HCT116 (cell line): ENCODE results near the gene NTN3. TPM values are rescaled to one million over a fixed set of nuclear protein-coding genes. Genes with fewer than 3 reads are reported as not detected.

Experiments used
- ATAC-seq: fragments of 200-7000 bp; cut with Tn5 transposase; 2 replicates; pipeline ENCODE4 v1.9.1; 2020; ENCODE audit warnings: mild to moderate bottlenecking, moderate library complexity
- BruUV-seq: library from RNA; stranded (reverse); fragments of 400-500 nt; replicated peaks from 2 replicates; lab custom pipeline; 2021; lab: Mats Ljungman, UMichigan
- CTCF ChIA-PET: fragments of 300-600 bp; sonication (Branson Sonifier 250); formaldehyde crosslinking; loops from one replicate; lab custom pipeline; 2021; ENCODE audit warnings: antibody characterized with exemption; lab: Charles Lee
- POLR2A ChIA-PET: fragments of 300-600, 350-600 bp; sonication (Branson Sonifier 250); formaldehyde crosslinking; loops from one replicate; lab custom pipeline; 2021; ENCODE audit warnings: antibody characterized with exemption; lab: Charles Lee
- RAD21 ChIA-PET, 2 experiments: fragments of 300-600 bp; sonication (Branson Sonifier 250); formaldehyde crosslinking; loops; one replicate each; lab custom pipeline; 2023; ENCODE audit warnings: low total read pairs in 2 of 2; ENCODE audit not compliant: uncharacterized antibody in 2 of 2, unreplicated experiment in 2 of 2, low non-redundant PET in 1 of 2; lab: Charles Lee
- DNase-seq: peaks from one replicate; pipeline ENCODE4 v3.0.0-alpha.2; 2010; ENCODE audit warnings: low read depth, low spot score
- H2AFZ ChIP-seq: fragments of 200-600 bp; shearing (Covaris generic), sonication (generic); 2 replicates; pipeline ENCODE4 v1.6.1; 2017; ENCODE audit warnings: low read depth, mixed run types, mixed read lengths, antibody characterized with exemption, low read length; ENCODE audit not compliant: poor library complexity, severe bottlenecking
- H3K27ac ChIP-seq: 2 replicates; pipeline ENCODE4 v1.5.1; 2012; ENCODE audit warnings: low read depth, low read length
- H3K27me3 ChIP-seq: fragments of 200-600 bp; sonication (generic); 2 replicates; pipeline ENCODE4 v1.6.1; 2016; ENCODE audit warnings: mixed run types, low read length, mixed read lengths; ENCODE audit not compliant: insufficient read depth
- H3K36me3 ChIP-seq, 2 experiments: fragments of 200-500 bp in 1 of 2; fragments of 200-600 bp in 1 of 2; sonication (Bioruptor generic) in 1 of 2; sonication (generic) in 1 of 2; 2 replicates each; pipeline versions ENCODE4 v1.5.1 to v1.6.1; 2014 to 2016; ENCODE audit warnings: low read length in 2 of 2, inconsistent platforms in 1 of 2, mixed read lengths in 1 of 2, mixed run types in 1 of 2; ENCODE audit not compliant: insufficient read depth in 2 of 2, control insufficient read depth in 1 of 2
- H3K4me1 ChIP-seq, 2 experiments: fragments of 200-600 bp in 1 of 2; sonication (generic) in 1 of 2; 2 replicates each; pipeline versions ENCODE4 v1.5.1 to v1.6.1; 2012 to 2017; ENCODE audit warnings: low read length in 2 of 2, inconsistent platforms in 1 of 2, mild to moderate bottlenecking in 1 of 2, mixed read lengths in 1 of 2, mixed run types in 1 of 2, moderate library complexity in 1 of 2; ENCODE audit not compliant: insufficient read depth in 2 of 2, control insufficient read depth in 1 of 2
- H3K4me2 ChIP-seq: fragments of 200-600 bp; sonication (generic); 2 replicates; pipeline ENCODE4 v1.6.1; 2017; ENCODE audit warnings: mixed run types, low read length, mixed read lengths
- H3K4me3 ChIP-seq, 2 experiments: fragments of 200-600 bp in 1 of 2; sonication (generic) in 1 of 2; replicated peaks in 1 of 2; 2 replicates each; pipeline ENCODE4 v1.5.1; 2011 to 2016; ENCODE audit warnings: low read length in 2 of 2, control low read depth in 1 of 2, low read depth in 1 of 2, mild to moderate bottlenecking in 1 of 2, mixed read lengths in 1 of 2, mixed run types in 1 of 2
- H3K79me2 ChIP-seq: fragments of 200-600 bp; sonication (generic); 2 replicates; pipeline ENCODE4 v1.6.1; 2017; ENCODE audit warnings: mild to moderate bottlenecking, mixed run types, low read length, moderate library complexity, mixed read lengths; ENCODE audit not compliant: insufficient read depth
- H3K9ac ChIP-seq: fragments of 200-600 bp; sonication (generic); 2 replicates; pipeline ENCODE4 v1.6.1; 2016; ENCODE audit warnings: low read length, mixed read lengths
- H3K9me2 ChIP-seq: fragments of 200-600 bp; sonication (generic), shearing (Covaris generic); 2 replicates; pipeline ENCODE4 v1.6.1; 2017; ENCODE audit warnings: mixed run types, mild to moderate bottlenecking, moderate library complexity; ENCODE audit not compliant: insufficient read depth
- H3K9me3 ChIP-seq, 2 experiments: fragments of 200-500 bp in 1 of 2; fragments of 200-600 bp in 1 of 2; sonication (Bioruptor generic) in 1 of 2; sonication (generic) in 1 of 2; 2 replicates each; pipeline ENCODE4 v1.6.1; 2014 to 2017; ENCODE audit warnings: low read length in 2 of 2, mixed read lengths in 2 of 2, inconsistent platforms in 1 of 2, low read depth in 1 of 2, mild to moderate bottlenecking in 1 of 2, mixed run types in 1 of 2, moderate library complexity in 1 of 2; ENCODE audit not compliant: control insufficient read depth in 1 of 2, insufficient read depth in 1 of 2
- H4K20me1 ChIP-seq: fragments of 200-600 bp; sonication (generic), shearing (Covaris generic); 2 replicates; pipeline ENCODE4 v1.6.1; 2017; ENCODE audit warnings: mixed run types, mild to moderate bottlenecking, moderate library complexity; ENCODE audit not compliant: insufficient read depth
- ATF3 ChIP-seq: IDR thresholded peaks from 2 replicates; pipeline ENCODE4 v1.6.1; 2012
- CTCF ChIP-seq, 3 experiments: fragments of 200-600 bp in 1 of 3; sonication (generic) in 1 of 3; IDR thresholded peaks in 2 of 3; conservative IDR thresholded peaks in 1 of 3; 2 replicates each; pipeline ENCODE4 v1.5.1; 2012 to 2017; ENCODE audit warnings: low read depth in 2 of 3, low read length in 2 of 3, antibody characterized with exemption in 1 of 3, borderline replicate concordance in 1 of 3, control low read depth in 1 of 3, mild to moderate bottlenecking in 1 of 3, mixed read lengths in 1 of 3, mixed run types in 1 of 3, moderate library complexity in 1 of 3; ENCODE audit not compliant: insufficient read depth in 1 of 3
- EGR1 ChIP-seq: IDR thresholded peaks from 2 replicates; pipeline ENCODE4 v1.6.1; 2012; ENCODE audit warnings: low read depth
- EZH2phosphoT487 ChIP-seq: fragments of 200-600 bp; IDR thresholded peaks from 2 replicates; pipeline ENCODE4 v1.6.1; 2018; ENCODE audit warnings: antibody characterized with exemption, borderline replicate concordance
- POLR2AphosphoS5 ChIP-seq: IDR thresholded peaks from 2 replicates; pipeline ENCODE4 v1.6.1; 2011; ENCODE audit warnings: mild to moderate bottlenecking, low read depth, low read length, moderate library complexity
- RAD21 ChIP-seq: IDR thresholded peaks from 2 replicates; pipeline ENCODE4 v1.6.1; 2012; ENCODE audit warnings: low read depth, mild to moderate bottlenecking
- SIN3A ChIP-seq: IDR thresholded peaks from 2 replicates; pipeline ENCODE4 v1.6.1; 2012; ENCODE audit warnings: low read depth
- SRF ChIP-seq: IDR thresholded peaks from 2 replicates; pipeline ENCODE4 v1.6.1; 2012; ENCODE audit warnings: low read depth
- ZNF274 ChIP-seq: fragments of 200-500 bp; sonication (Bioruptor generic); IDR thresholded peaks from 2 replicates; pipeline ENCODE4 v1.6.1; 2014; ENCODE audit warnings: mild to moderate bottlenecking, low read depth, low read length, inconsistent platforms
- intact Hi-C: fragments of 100-400 bp; cut with micrococcal nuclease; formaldehyde crosslinking; loops from 2 replicates; pipeline ENCODE4 v1.10.0; 2022
- total RNA-seq: library from RNA; stranded (reverse); gene quantifications from one replicate; pipeline ENCODE4 v1.2.1, GENCODE V29; 2021; ENCODE audit not compliant: unreplicated experiment

Gene NTN3
- total RNA-seq, 1 experiment from 2014 or later, result 0.30 TPM

GRCh38 chr16:2499454-2499853, 28.4 kb downstream of the NTN3 start:
- ChIA-PET CTCF (interaction anchor here (1.7 kb wide), 1 partner anchor 203 kb away, joined by 4 read pairs; no protein-coding TSS in a partner anchor), RAD21 (no interaction called here), POLR2A (no interaction called here)
- H3K27ac ChIP-seq, result no peak overlapping the region
- BruUV-seq, result no TSS peak
- DNase-seq, result no peak
- peaks cover 0 to 4% of the 10 kb centered on the region in 2 experiments; a peak in 1 of 4 replicates for H3K36me3 ChIP-seq
- no peaks in the 10 kb centered on the region for H3K9me2 ChIP-seq
- peaks cover 3 to 12% of the 10 kb centered on the region in 2 experiments; a peak in 3 of 4 replicates for H3K4me1 ChIP-seq
- H4K20me1 ChIP-seq, result no peaks in the 10 kb centered on the region
- no peaks in the 10 kb centered on the region for H3K79me2 ChIP-seq
- TF ChIP-seq ATF3, result no peak
- no peak for TF ChIP-seq POLR2AphosphoS5
- TF ChIP-seq SIN3A, result no peak
- no peak for TF ChIP-seq SRF
- no peak for TF ChIP-seq EZH2phosphoT487
- no peak for TF ChIP-seq ZNF274
- TF ChIP-seq EGR1, result no peak
- TF ChIP-seq, all 23 proteins: peak for 0
- H3K4me3 ChIP-seq, result no peak overlapping the region
- no peak overlapping the region for H2AFZ ChIP-seq
- intact Hi-C loops, result no loop called here
- no peaks in the 10 kb centered on the region for H3K9me3 ChIP-seq
- no peak for ATAC-seq
- no peak overlapping the region for H3K9ac ChIP-seq
- no peak overlapping the region for H3K4me2 ChIP-seq
- no peaks in the 10 kb centered on the region for H3K27me3 ChIP-seq

GRCh38 chr16:2499890-2500429, 28.9 kb downstream of the NTN3 start:
- Histone ChIP-seq H3K4me3 (no peak overlapping the region), H4K20me1 (no peaks in the 10 kb centered on the region), H3K27ac (no peak overlapping the region), H3K9me3 (no peaks in the 10 kb centered on the region), H3K27me3 (no peaks in the 10 kb centered on the region), H3K4me2 (no peak overlapping the region), H3K4me1 (peaks cover 3 to 12% of the 10 kb centered on the region in 2 experiments; a peak in 3 of 4 replicates), H3K9ac (no peak overlapping the region), H2AFZ (no peak overlapping the region), H3K9me2 (no peaks in the 10 kb centered on the region), H3K79me2 (no peaks in the 10 kb centered on the region), H3K36me3 (peaks cover 0 to 4% of the 10 kb centered on the region in 2 experiments; a peak in 1 of 4 replicates)
- ATAC-seq (no peak), DNase-seq (no peak)
- CTCF ChIA-PET, result interaction anchor here (1.7 kb wide), 1 partner anchor 203 kb away, joined by 4 read pairs; no protein-coding TSS in a partner anchor
- BruUV-seq, result no TSS peak
- POLR2A ChIA-PET, result no interaction called here
- RAD21 ChIA-PET, result no interaction called here
- intact Hi-C loops, result loop anchor here (5.0 to 10.0 kb wide), 3 partner anchors 158 to 305 kb away; partner anchors contain the start of genes ABCA3, CASKIN1 and RNPS1
- TF ChIP-seq SIN3A (no peak), CTCF (IDR thresholded peaks at IDR 0.05 in 2 of 3, conservative IDR thresholded peaks at IDR 0.05 in 1 of 3; ENCODE audit: borderline replicate concordance in 1 of 3, insufficient read depth in 1 of 3, low read depth in 2 of 3, low read length in 2 of 3) (no peak), POLR2AphosphoS5 (no peak), RAD21 (no peak)
